MM.1S (cell line): Measurements from ENCODE around the gene ZNF444.

ENCODE experiments used
- DNase-seq: peaks from one replicate; pipeline ENCODE4 v3.0.0-alpha.2; 2015
- H2AFZ ChIP-seq: fragments of 300-600 bp; sonication (generic); 2 replicates; pipeline ENCODE4 v1.6.0; 2016; ENCODE audit warnings: antibody characterized with exemption, low read length
- H3F3A ChIP-seq: fragments of 300-600 bp; sonication (generic); 2 replicates; pipeline ENCODE4 v1.6.1; 2016; ENCODE audit warnings: mild to moderate bottlenecking, antibody characterized with exemption, low read length, moderate library complexity, mixed read lengths; ENCODE audit not compliant: insufficient read depth
- H3K27ac ChIP-seq: fragments of 300-600 bp; sonication (generic); 2 replicates; pipeline ENCODE4 v1.5.1; 2016; ENCODE audit warnings: mild to moderate bottlenecking, low read length
- H3K27me3 ChIP-seq: fragments of 300-600 bp; sonication (generic); replicated peaks from 2 replicates; pipeline ENCODE4 v1.6.0; 2016; ENCODE audit warnings: low read length; ENCODE audit not compliant: insufficient read depth
- H3K36me3 ChIP-seq: fragments of 300-600 bp; sonication (generic); replicated peaks from 2 replicates; pipeline ENCODE4 v1.6.1; 2016; ENCODE audit warnings: mild to moderate bottlenecking, low read length, mixed read lengths; ENCODE audit not compliant: insufficient read depth
- H3K4me1 ChIP-seq: fragments of 300-600 bp; sonication (generic); 2 replicates; pipeline ENCODE4 v1.6.1; 2016; ENCODE audit warnings: low read length, mixed read lengths
- H3K4me2 ChIP-seq: fragments of 300-600 bp; sonication (generic); 2 replicates; pipeline ENCODE4 v1.6.0; 2016; ENCODE audit warnings: low read depth, low read length
- H3K4me3 ChIP-seq: fragments of 300-600 bp; sonication (generic); 2 replicates; pipeline ENCODE4 v1.5.1; 2016; ENCODE audit warnings: low read length, mixed read lengths
- H3K79me2 ChIP-seq: fragments of 300-600 bp; sonication (generic); 2 replicates; pipeline ENCODE4 v1.6.1; 2016; ENCODE audit warnings: mixed run types, low read length, mixed read lengths
- H3K9ac ChIP-seq: fragments of 300-600 bp; sonication (generic); 2 replicates; pipeline ENCODE4 v1.6.1; 2016; ENCODE audit warnings: low read length, mixed read lengths
- H3K9me2 ChIP-seq: fragments of 300-600 bp; sonication (generic); replicated peaks from 2 replicates; pipeline ENCODE4 v1.6.1; 2016; ENCODE audit warnings: mild to moderate bottlenecking, low read length, mixed read lengths; ENCODE audit not compliant: insufficient read depth
- H3K9me3 ChIP-seq: fragments of 300-600 bp; sonication (generic); replicated peaks from 2 replicates; pipeline ENCODE4 v1.6.1; 2016; ENCODE audit warnings: mild to moderate bottlenecking, low read length, mixed read lengths; ENCODE audit not compliant: insufficient read depth
- H4K20me1 ChIP-seq: fragments of 300-600 bp; sonication (generic); 2 replicates; pipeline ENCODE4 v1.6.1; 2016; ENCODE audit warnings: mild to moderate bottlenecking, low read length, moderate library complexity, mixed read lengths; ENCODE audit not compliant: insufficient read depth
- EZH2 ChIP-seq: fragments of 300-600 bp; sonication (generic); optimal IDR thresholded peaks from 2 replicates; pipeline ENCODE3; 2017; ENCODE audit warnings: low read depth, mild to moderate bottlenecking, antibody characterized with exemption, low read length, mixed read lengths
- EZH2phosphoT487 ChIP-seq: fragments of 300-600 bp; sonication (generic); IDR thresholded peaks from 2 replicates; pipeline ENCODE4 v1.6.1; 2018; ENCODE audit warnings: antibody characterized with exemption, low read length
- TF ChIP-seq, protein P1 (sequence below): fragments of 300-600 bp; sonication (generic); IDR thresholded peaks from 2 replicates; pipeline ENCODE4 v1.5.1; 2016; ENCODE audit warnings: antibody characterized with exemption, low read length, mixed read lengths

The ZNF444 gene

DNA sequence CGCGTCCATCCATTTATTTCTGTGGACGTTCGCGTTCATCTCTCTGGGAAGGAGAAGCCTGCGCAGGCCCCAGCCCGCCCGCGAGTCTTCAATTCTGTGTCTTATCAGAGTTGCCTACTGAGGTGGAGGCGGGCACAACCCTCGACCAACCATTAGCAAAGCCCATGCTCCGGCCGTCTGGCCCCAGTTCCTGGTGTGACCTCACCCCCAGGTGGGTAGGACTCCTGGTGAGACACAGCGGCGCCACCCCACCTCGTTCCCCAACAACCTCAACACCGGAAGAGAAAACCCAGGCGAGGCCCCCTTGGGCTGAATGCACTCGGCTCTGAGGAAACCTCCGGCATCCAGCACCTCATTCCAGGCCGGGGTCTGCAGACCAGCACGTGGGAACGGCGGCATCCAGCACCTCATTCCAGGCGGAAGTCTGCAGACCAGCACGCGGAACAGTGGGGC lies 34.7 kb upstream of the ZNF444 start:
- no peak for DNase-seq
- H3F3A ChIP-seq, result no peaks in the 10 kb centered on the region
- no peaks in the 10 kb centered on the region for H3K9me2 ChIP-seq
- H3K4me1 ChIP-seq, result no peaks in the 10 kb centered on the region
- no peaks in the 10 kb centered on the region for H3K9me3 ChIP-seq
- H3K4me3 ChIP-seq, result no peak overlapping the region
- no peak overlapping the region for H2AFZ ChIP-seq
- H3K27me3 ChIP-seq, result no peaks in the 10 kb centered on the region
- no peak for TF ChIP-seq EZH2
- TF ChIP-seq, protein P1, sequence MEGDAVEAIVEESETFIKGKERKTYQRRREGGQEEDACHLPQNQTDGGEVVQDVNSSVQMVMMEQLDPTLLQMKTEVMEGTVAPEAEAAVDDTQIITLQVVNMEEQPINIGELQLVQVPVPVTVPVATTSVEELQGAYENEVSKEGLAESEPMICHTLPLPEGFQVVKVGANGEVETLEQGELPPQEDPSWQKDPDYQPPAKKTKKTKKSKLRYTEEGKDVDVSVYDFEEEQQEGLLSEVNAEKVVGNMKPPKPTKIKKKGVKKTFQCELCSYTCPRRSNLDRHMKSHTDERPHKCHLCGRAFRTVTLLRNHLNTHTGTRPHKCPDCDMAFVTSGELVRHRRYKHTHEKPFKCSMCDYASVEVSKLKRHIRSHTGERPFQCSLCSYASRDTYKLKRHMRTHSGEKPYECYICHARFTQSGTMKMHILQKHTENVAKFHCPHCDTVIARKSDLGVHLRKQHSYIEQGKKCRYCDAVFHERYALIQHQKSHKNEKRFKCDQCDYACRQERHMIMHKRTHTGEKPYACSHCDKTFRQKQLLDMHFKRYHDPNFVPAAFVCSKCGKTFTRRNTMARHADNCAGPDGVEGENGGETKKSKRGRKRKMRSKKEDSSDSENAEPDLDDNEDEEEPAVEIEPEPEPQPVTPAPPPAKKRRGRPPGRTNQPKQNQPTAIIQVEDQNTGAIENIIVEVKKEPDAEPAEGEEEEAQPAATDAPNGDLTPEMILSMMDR, result no peak
- TF ChIP-seq EZH2phosphoT487, result no peak
- no peak overlapping the region for H3K9ac ChIP-seq
- peaks cover 91% of the 10 kb centered on the region for H3K79me2 ChIP-seq
- no peak overlapping the region for H3K4me2 ChIP-seq
- peaks cover 6% of the 10 kb centered on the region; the same call in 1 of the 2 replicates for H4K20me1 ChIP-seq
- peaks cover 3% of the 10 kb centered on the region; the same call in 1 of the 2 replicates for H3K36me3 ChIP-seq
- no peak overlapping the region for H3K27ac ChIP-seq

DNA sequence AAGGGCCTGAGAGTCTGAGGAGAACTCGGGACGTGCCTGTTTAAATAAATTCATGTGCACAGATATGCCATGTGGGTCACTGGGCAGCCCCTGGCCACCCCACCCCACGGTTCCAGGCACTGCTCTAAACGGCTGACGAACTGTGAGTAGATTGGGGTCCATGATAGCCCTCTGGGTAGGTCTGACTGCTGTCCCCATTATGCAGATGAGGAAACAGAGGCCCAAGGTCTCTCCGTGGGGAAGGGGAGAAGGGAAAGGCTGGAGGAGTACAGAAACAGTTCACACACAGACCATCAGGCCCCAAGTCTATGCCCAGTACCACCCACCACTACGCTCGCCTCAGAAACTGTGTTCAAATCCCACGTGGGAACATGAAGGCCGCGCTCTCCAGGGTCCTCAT lies 34.1 kb upstream of the ZNF444 start:
- Histone ChIP-seq H4K20me1 (peaks cover 6% of the 10 kb centered on the region; the same call in 1 of the 2 replicates), H3K4me2 (no peak overlapping the region), H3K27ac (no peak overlapping the region), H3K4me3 (no peak overlapping the region), H3K9ac (no peak overlapping the region), H3K9me3 (no peaks in the 10 kb centered on the region), H2AFZ (no peak overlapping the region), H3F3A (no peaks in the 10 kb centered on the region), H3K36me3 (0 out of 2 replicates have a peak, but pooled peaks cover 1% of the 10 kb centered on the region), H3K79me2 (peaks cover 92% of the 10 kb centered on the region), H3K9me2 (no peaks in the 10 kb centered on the region), H3K4me1 (no peaks in the 10 kb centered on the region), H3K27me3 (no peaks in the 10 kb centered on the region)
- no peak for DNase-seq
- no peak for TF ChIP-seq EZH2

DNA sequence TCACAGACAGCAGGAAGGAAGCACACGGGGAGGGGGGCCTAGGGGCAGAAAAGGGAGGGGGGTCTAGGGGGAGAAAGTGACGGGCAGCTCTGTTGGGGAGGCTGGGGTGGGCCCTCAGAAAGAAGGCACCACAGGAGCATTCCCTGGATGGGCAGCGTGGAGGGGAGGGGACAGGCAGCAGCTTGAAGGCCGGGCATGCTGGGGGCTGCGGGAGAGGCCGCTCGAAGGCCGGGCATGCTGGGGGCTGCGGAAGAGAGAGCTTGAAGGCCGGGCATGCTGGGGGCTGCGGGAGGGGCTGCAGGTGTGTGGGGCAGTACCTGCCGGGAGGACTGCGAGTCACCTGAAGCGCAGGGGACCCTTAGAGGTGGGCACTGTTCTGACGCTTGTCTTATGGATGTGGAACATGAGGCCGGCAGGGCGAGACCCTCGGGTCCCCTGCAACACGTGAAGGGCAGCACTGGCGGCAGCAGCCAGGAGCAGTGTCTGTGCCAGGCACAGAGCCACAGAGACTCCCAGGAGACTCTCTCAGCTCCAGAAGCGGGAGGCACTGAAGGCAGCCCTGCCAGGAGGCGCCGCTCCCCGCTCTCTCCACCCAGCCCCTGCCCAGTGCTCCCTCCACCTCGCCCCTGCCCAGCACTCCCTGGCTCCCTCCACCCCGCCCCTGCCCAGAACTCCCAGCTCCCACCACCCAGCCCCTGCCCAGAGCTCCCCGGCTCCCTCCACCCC lies 33.3 kb upstream of the ZNF444 start:
- no peaks in the 10 kb centered on the region for H3K9me3 ChIP-seq
- H3K4me2 ChIP-seq, result no peak overlapping the region
- H3K79me2 ChIP-seq, result peaks cover 93% of the 10 kb centered on the region
- no peak overlapping the region for H3K4me3 ChIP-seq
- H3K9ac ChIP-seq, result no peak overlapping the region
- H3K27ac ChIP-seq, result no peak overlapping the region
- H3K9me2 ChIP-seq, result no peaks in the 10 kb centered on the region
- no peaks in the 10 kb centered on the region for H3K27me3 ChIP-seq
- H2AFZ ChIP-seq, result no peak overlapping the region
- H3K4me1 ChIP-seq, result no peaks in the 10 kb centered on the region
- TF ChIP-seq EZH2phosphoT487 (no peak), EZH2 (no peak)
- TF ChIP-seq, protein P1, result no peak
- peaks cover 6% of the 10 kb centered on the region; the same call in 1 of the 2 replicates for H4K20me1 ChIP-seq
- no peaks in the 10 kb centered on the region for H3F3A ChIP-seq
- no peaks in the 10 kb centered on the region for H3K36me3 ChIP-seq
- no peak for DNase-seq
